DOHH2 (cell line): ENCODE measurements around the gene RERG.

ENCODE experiments used
- H3F3A ChIP-seq: fragments of 200-600 bp; sonication (generic), shearing (Covaris generic); 2 replicates; pipeline ENCODE4 v1.6.0; 2016; ENCODE audit warnings: antibody characterized with exemption, mild to moderate bottlenecking; ENCODE audit not compliant: control insufficient read depth, insufficient read depth
- H3K27ac ChIP-seq: fragments of 200-600 bp; sonication (generic); 2 replicates; pipeline ENCODE4 v1.5.1; 2014; ENCODE audit warnings: low read depth, mild to moderate bottlenecking, low read length, moderate library complexity
- H3K27me3 ChIP-seq: fragments of 200-600 bp; sonication (generic); 2 replicates; pipeline ENCODE4 v1.6.1; 2014; ENCODE audit warnings: mild to moderate bottlenecking, low read length, mixed read lengths; ENCODE audit not compliant: control insufficient read depth
- H3K36me3 ChIP-seq: fragments of 200-600 bp; sonication (generic); 2 replicates; pipeline ENCODE4 v1.6.1; 2014; ENCODE audit warnings: mild to moderate bottlenecking, low read length, moderate library complexity, mixed read lengths; ENCODE audit not compliant: control insufficient read depth
- H3K4me1 ChIP-seq: fragments of 200-600 bp; sonication (generic); 2 replicates; pipeline ENCODE4 v1.6.1; 2014; ENCODE audit warnings: mild to moderate bottlenecking, low read length, mixed read lengths; ENCODE audit not compliant: control insufficient read depth
- H3K4me2 ChIP-seq: fragments of 200-600 bp; sonication (generic); 2 replicates; pipeline ENCODE4 v1.6.0; 2014; ENCODE audit warnings: mild to moderate bottlenecking, low read length, moderate library complexity
- H3K4me3 ChIP-seq: fragments of 200-600 bp; sonication (generic); 2 replicates; pipeline ENCODE4 v1.5.1; 2014; ENCODE audit warnings: mild to moderate bottlenecking, low read length, mixed read lengths
- H3K79me2 ChIP-seq: fragments of 200-600 bp; sonication (generic); 2 replicates; pipeline ENCODE4 v1.6.1; 2014; ENCODE audit warnings: mild to moderate bottlenecking, low read length, mixed read lengths; ENCODE audit not compliant: control insufficient read depth
- H3K9me2 ChIP-seq: fragments of 200-600 bp; sonication (generic); replicated peaks from 2 replicates; pipeline ENCODE4 v1.6.1; 2014; ENCODE audit warnings: mild to moderate bottlenecking, low read length, mixed read lengths; ENCODE audit not compliant: control insufficient read depth
- H3K9me3 ChIP-seq: fragments of 200-600 bp; sonication (generic); 2 replicates; pipeline ENCODE4 v1.6.1; 2014; ENCODE audit warnings: antibody characterized with exemption, low read length, mixed read lengths; ENCODE audit not compliant: control insufficient read depth, insufficient read depth
- H4K20me1 ChIP-seq: fragments of 200-600 bp; sonication (generic); 2 replicates; pipeline ENCODE4 v1.6.0; 2014; ENCODE audit warnings: low read depth, mild to moderate bottlenecking, antibody characterized with exemption, low read length, moderate library complexity; ENCODE audit not compliant: control insufficient read depth, insufficient read depth
- EZH2phosphoT487 ChIP-seq: fragments of 200-600 bp; sonication (generic); IDR thresholded peaks from 2 replicates; pipeline ENCODE4 v1.6.1; 2017; ENCODE audit warnings: borderline replicate concordance, mild to moderate bottlenecking, antibody characterized with exemption, low read length, moderate library complexity, mixed read lengths
- TF ChIP-seq, protein P1 (sequence below): fragments of 200-600 bp; sonication (generic); IDR thresholded peaks from one replicate; pipeline ENCODE4 v1.5.1; 2014; ENCODE audit warnings: antibody characterized with exemption, mild to moderate bottlenecking, low read depth, low read length; ENCODE audit not compliant: poor library complexity, severe bottlenecking

Gene RERG

DNA sequence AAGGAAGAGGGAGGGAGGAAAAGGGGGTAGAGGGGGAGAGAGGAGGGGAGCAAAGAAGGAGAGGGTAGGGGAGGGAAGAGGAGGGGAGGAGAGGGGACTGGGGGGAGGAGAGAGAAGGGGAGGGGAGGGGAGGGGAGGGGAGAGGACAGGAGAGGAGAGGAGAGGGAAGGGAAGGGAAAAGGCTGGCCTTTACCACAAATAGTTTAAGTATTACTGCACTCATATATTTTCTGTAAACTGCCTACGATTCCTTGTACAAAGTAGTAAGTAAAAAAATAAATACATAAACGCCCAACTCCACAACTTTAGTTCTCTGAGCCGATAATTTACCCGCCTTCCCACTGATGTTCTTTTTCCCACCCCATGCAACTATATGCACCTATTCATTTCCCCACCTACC lies 23.7 kb upstream of the RERG start:
- Histone ChIP-seq H3K27me3 (no peaks in the 10 kb centered on the region; the same call in 1 of the 2 replicates), H3K4me3 (no peak overlapping the region), H3K4me2 (no peak overlapping the region), H3K79me2 (no peaks in the 10 kb centered on the region), H3K27ac (no peak overlapping the region), H4K20me1 (no peaks in the 10 kb centered on the region), H3F3A (no peaks in the 10 kb centered on the region), H3K4me1 (no peaks in the 10 kb centered on the region), H3K9me3 (no peaks in the 10 kb centered on the region), H3K9me2 (no peaks in the 10 kb centered on the region), H3K36me3 (no peaks in the 10 kb centered on the region)
- TF ChIP-seq, protein P1, sequence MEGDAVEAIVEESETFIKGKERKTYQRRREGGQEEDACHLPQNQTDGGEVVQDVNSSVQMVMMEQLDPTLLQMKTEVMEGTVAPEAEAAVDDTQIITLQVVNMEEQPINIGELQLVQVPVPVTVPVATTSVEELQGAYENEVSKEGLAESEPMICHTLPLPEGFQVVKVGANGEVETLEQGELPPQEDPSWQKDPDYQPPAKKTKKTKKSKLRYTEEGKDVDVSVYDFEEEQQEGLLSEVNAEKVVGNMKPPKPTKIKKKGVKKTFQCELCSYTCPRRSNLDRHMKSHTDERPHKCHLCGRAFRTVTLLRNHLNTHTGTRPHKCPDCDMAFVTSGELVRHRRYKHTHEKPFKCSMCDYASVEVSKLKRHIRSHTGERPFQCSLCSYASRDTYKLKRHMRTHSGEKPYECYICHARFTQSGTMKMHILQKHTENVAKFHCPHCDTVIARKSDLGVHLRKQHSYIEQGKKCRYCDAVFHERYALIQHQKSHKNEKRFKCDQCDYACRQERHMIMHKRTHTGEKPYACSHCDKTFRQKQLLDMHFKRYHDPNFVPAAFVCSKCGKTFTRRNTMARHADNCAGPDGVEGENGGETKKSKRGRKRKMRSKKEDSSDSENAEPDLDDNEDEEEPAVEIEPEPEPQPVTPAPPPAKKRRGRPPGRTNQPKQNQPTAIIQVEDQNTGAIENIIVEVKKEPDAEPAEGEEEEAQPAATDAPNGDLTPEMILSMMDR: no peak
- no peak for TF ChIP-seq EZH2phosphoT487

DNA sequence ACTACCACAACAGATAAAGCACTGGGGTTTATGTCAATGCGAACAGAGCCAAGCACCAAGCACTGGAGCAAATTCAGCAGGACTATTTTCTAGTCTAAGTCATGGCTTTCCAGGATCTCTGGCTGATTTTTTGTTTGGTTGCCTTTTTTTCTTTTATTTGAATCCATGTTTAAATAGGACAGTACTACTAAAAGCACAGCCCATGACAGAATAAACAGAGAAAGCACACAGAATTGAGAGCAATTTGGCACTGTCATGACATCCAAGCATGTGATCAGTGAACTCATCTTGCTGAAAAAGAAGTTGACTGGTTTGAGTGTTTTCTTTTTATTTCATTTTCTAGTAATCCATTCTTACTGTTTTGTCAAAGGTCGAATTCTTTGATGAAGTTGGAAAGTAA lies 23.1 kb upstream of the RERG start:
- no peaks in the 10 kb centered on the region for H3K9me2 ChIP-seq
- no peak for TF ChIP-seq EZH2phosphoT487
- TF ChIP-seq, protein P1: no peak
- H3F3A ChIP-seq: no peaks in the 10 kb centered on the region

DNA sequence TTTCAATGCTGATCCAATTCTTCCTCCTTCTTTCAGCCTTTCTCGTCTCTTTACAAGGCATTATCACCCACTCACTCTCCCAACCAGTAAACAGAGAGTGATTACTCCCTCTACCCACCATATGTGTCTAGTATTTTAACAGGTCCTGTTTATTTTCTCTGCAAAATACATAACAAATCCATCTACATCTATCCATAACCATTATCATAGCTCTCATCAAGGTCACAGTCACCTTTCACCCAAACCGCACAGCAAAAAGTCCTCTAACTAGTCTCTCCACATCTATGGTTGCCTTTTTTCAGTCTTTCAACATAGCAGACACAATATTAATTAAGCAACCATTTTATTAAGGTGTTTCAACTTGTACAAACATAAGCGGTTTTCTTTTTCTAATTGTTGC lies 21.9 kb upstream of the RERG start:
- no peaks in the 10 kb centered on the region for H3K9me2 ChIP-seq
- no peaks in the 10 kb centered on the region for H3K79me2 ChIP-seq
- H4K20me1 ChIP-seq: no peaks in the 10 kb centered on the region
- no peaks in the 10 kb centered on the region for H3F3A ChIP-seq
- no peak overlapping the region for H3K4me2 ChIP-seq
- no peak overlapping the region for H3K27ac ChIP-seq
- no peaks in the 10 kb centered on the region; the same call in 1 of the 2 replicates for H3K27me3 ChIP-seq
- no peaks in the 10 kb centered on the region for H3K9me3 ChIP-seq
- H3K4me3 ChIP-seq: no peak overlapping the region
- no peaks in the 10 kb centered on the region for H3K4me1 ChIP-seq
- no peak for TF ChIP-seq EZH2phosphoT487
- TF ChIP-seq, protein P1: no peak
- no peaks in the 10 kb centered on the region for H3K36me3 ChIP-seq

More for the DNA sequence above, 23.1 kb upstream of the RERG start:
- Histone ChIP-seq H3K36me3 (no peaks in the 10 kb centered on the region), H3K27ac (no peak overlapping the region), H3K4me1 (no peaks in the 10 kb centered on the region), H3K79me2 (no peaks in the 10 kb centered on the region), H3K27me3 (no peaks in the 10 kb centered on the region; the same call in 1 of the 2 replicates), H3K9me3 (no peaks in the 10 kb centered on the region), H3K4me2 (no peak overlapping the region), H3K4me3 (no peak overlapping the region), H4K20me1 (no peaks in the 10 kb centered on the region)
